GM12892 (cell line): ENCODE data around the gene ADAT3.

Source experiments
- POLR2A ChIP-seq: IDR thresholded peaks from 2 replicates; pipeline ENCODE4 v1.6.1; 2011; ENCODE audit warnings: low read depth, low read length, control low read depth
- POLR2AphosphoS5 ChIP-seq: IDR thresholded peaks from 2 replicates; pipeline ENCODE4 v1.6.1; 2011; ENCODE audit warnings: low read depth, low read length, control low read depth

DNA sequence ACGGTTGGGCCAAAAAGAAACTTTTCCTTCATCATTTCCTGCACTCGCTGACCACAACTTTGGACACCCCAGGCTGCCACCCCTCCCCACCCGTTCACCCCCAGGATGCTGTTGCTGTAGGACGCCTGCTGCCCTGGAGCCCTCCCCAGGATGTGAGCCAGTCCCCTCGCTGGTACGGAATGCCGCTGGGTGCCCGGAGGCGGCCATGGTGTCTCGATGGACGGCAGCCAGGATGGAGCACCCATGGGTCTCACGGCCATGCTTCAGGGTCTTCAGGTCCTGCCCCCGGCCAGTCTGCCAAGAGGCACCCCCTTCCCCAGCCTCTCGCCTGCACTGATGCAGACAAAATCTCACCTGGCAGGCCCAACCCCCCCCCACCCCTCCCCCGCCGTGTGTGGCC lies 20.3 kb downstream of the ADAT3 start:
- no peak for TF ChIP-seq POLR2AphosphoS5
- TF ChIP-seq POLR2A = no peak
